GM18508 (cell line): Measurements from ENCODE around the gene TCERG1.
A peak's percentile ranks its signal among the peaks of the same experiment; 100 is the strongest.

Experiments
- ATAC-seq: cut with Tn5 transposase; IDR thresholded peaks from one replicate; pipeline ENCODE4 v1.9.1; 2021; ENCODE audit warnings: moderate number of reproducible peaks; ENCODE audit not compliant: insufficient read depth, unreplicated experiment

TCERG1 gene

GRCh38 chr5:146446861-146447733, at the start of gene TCERG1:
TSS of gene TCERG1 (plus strand) at chr5:146447333. CDS start at chr5:146447350, 17 bp downstream.
- peak; percentile 96 for ATAC-seq

GRCh38 chr5:146398826-146399225, 48.3 kb upstream of the TCERG1 start:
- no peak for ATAC-seq

- no peak for ATAC-seq
These were observed 47.7 kb upstream of the TCERG1 start for GRCh38 chr5:146399481-146399880.

- no peak for ATAC-seq
These were observed 46.9 kb upstream of the TCERG1 start for GRCh38 chr5:146400201-146400600.

- no peak for ATAC-seq
These were observed 46.1 kb upstream of the TCERG1 start for GRCh38 chr5:146401021-146401420.

GRCh38 chr5:146402949-146403348, 44.2 kb upstream of the TCERG1 start:
- ATAC-seq: no peak

- ATAC-seq: no peak
These were observed 38.0 kb upstream of the TCERG1 start for GRCh38 chr5:146409054-146409671.

- ATAC-seq: no peak
These were observed 36.9 kb upstream of the TCERG1 start for GRCh38 chr5:146410272-146410671.

- ATAC-seq: no peak
These were observed 27.4 kb upstream of the TCERG1 start for GRCh38 chr5:146419696-146420095.

GRCh38 chr5:146425023-146425422, 22.1 kb upstream of the TCERG1 start:
- no peak for ATAC-seq

- ATAC-seq: no peak
These were observed 20.8 kb upstream of the TCERG1 start for GRCh38 chr5:146426305-146426704.

GRCh38 chr5:146426853-146427618, 20.1 kb upstream of the TCERG1 start:
- ATAC-seq: no peak

- no peak for ATAC-seq
These were observed 19.5 kb upstream of the TCERG1 start for GRCh38 chr5:146427619-146427997.

- ATAC-seq: no peak
These were observed 18.5 kb upstream of the TCERG1 start for GRCh38 chr5:146428658-146429057.

GRCh38 chr5:146440353-146440752, 6.8 kb upstream of the TCERG1 start:
- no peak for ATAC-seq

- ATAC-seq: no peak
These were observed 6.2 kb upstream of the TCERG1 start for GRCh38 chr5:146440870-146441495.

- ATAC-seq: no peak
These were observed 5.2 kb upstream of the TCERG1 start for GRCh38 chr5:146441896-146442295.

- peak; percentile 1 for ATAC-seq
These were observed 724 bp downstream of the TCERG1 start for GRCh38 chr5:146447734-146448380.

- no peak for ATAC-seq
These were observed 1.8 kb downstream of the TCERG1 start for GRCh38 chr5:146448783-146449519.
